Thoracic aorta (tissue), 2 donors: ENCODE data around the gene GINS1. TPM values are rescaled to one million over a fixed set of nuclear protein-coding genes. Genes with fewer than 3 reads are reported as not detected.

Experiments
- ATAC-seq: fragments of 150-250 bp; one replicate; pipeline ENCODE4 v1.8.0; 2017; ENCODE audit warnings: low read depth; ENCODE audit not compliant: insufficient number of reproducible peaks, low FRiP score
- DNase-seq: peaks from one replicate; pipeline ENCODE4 v3.0.0-alpha.2; 2020; ENCODE audit warnings: low spot score
- H3K27ac ChIP-seq, 2 donors: fragments of 200-600 bp; sonication (generic); 1 replicate in 1 of 2; 2 replicates in 1 of 2; pipeline ENCODE4 v1.5.1; 2016; ENCODE audit warnings: mild to moderate bottlenecking in 2 of 2, moderate library complexity in 2 of 2
- H3K27me3 ChIP-seq: fragments of 200-600 bp; sonication (generic); replicated peaks from 2 replicates; pipeline ENCODE4 v1.6.0; 2016; ENCODE audit warnings: mild to moderate bottlenecking; ENCODE audit not compliant: insufficient read depth
- H3K36me3 ChIP-seq: fragments of 200-600 bp; sonication (generic); one replicate; pipeline ENCODE4 v1.5.1; 2016
- H3K4me1 ChIP-seq, 2 donors: fragments of 200-600 bp; sonication (generic); 1 replicate in 1 of 2; 2 replicates in 1 of 2; pipeline versions ENCODE4 v1.5.1 to v1.6.0; 2016; ENCODE audit warnings: low read depth in 2 of 2, mild to moderate bottlenecking in 1 of 2; ENCODE audit not compliant: control insufficient read depth in 1 of 2
- H3K4me3 ChIP-seq: fragments of 200-600 bp; sonication (generic); 2 replicates; pipeline ENCODE4 v1.5.1; 2016; ENCODE audit warnings: mild to moderate bottlenecking
- H3K9me3 ChIP-seq: fragments of 200-600 bp; sonication (generic); 2 replicates; pipeline ENCODE4 v1.5.1; 2016
- total RNA-seq, 2 donors: library from RNA; depleted of rRNA; stranded (reverse); fragments of >200 nt; gene quantifications; one replicate each; pipeline versions ENCODE4 v1.1.0 to v1.2.3, GENCODE V29; 2016
- TF ChIP-seq, protein P1 (sequence below): fragments of 200-600 bp; sonication (generic); IDR thresholded peaks from one replicate; pipeline ENCODE4 v1.5.1; 2019; ENCODE audit warnings: antibody characterized with exemption

The GINS1 gene
- total RNA-seq, 2 donors from 2014 or later: 0.41 TPM; not detected in 1

DNA sequence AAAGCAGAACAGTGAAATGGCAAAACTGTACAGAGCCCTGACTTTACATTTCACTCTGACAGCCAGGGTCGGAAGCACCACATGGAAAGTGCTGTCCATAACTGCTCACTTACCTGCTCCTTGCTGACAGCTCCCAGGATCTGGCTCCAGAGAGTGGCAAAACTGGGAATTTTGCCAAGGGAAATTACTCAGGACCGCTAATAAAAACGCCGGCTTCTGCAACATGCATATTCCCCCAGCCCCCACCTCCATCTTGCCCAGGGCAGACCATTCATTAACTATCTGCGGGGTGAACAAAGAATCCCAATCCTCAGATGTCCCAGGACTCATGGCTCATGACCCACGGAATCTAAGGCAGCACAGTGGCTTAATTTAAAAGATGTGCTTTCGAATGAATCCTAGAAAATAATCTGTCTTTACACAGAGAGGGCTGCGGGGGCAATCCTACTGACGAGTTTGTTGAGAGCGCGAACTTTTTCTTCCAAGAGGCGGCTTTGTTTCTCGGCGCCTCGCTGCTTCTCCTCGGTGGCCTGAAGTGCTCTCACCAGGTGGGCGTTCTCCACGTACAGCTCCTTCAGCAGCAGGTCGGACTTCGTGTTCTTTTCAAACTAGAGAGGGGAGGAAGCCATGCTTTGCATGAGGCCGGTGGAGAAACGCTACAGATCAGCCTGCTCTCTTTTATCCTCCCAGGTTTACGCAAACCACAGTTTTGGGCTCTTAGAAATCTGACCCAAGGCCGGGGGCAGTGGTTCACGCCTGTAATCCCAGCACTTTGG lies 45.8 kb downstream of the GINS1 start:
- H3K4me3 ChIP-seq: no peak overlapping the region
- no peak for ATAC-seq
- TF ChIP-seq, protein P1, sequence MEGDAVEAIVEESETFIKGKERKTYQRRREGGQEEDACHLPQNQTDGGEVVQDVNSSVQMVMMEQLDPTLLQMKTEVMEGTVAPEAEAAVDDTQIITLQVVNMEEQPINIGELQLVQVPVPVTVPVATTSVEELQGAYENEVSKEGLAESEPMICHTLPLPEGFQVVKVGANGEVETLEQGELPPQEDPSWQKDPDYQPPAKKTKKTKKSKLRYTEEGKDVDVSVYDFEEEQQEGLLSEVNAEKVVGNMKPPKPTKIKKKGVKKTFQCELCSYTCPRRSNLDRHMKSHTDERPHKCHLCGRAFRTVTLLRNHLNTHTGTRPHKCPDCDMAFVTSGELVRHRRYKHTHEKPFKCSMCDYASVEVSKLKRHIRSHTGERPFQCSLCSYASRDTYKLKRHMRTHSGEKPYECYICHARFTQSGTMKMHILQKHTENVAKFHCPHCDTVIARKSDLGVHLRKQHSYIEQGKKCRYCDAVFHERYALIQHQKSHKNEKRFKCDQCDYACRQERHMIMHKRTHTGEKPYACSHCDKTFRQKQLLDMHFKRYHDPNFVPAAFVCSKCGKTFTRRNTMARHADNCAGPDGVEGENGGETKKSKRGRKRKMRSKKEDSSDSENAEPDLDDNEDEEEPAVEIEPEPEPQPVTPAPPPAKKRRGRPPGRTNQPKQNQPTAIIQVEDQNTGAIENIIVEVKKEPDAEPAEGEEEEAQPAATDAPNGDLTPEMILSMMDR: no peak
- H3K4me1 ChIP-seq: no peaks in the 10 kb centered on the region
- H3K27ac ChIP-seq: no peak overlapping the region
- H3K36me3 ChIP-seq: peaks cover 29% of the 10 kb centered on the region
- DNase-seq: no peak
- no peaks in the 10 kb centered on the region for H3K9me3 ChIP-seq
- no peaks in the 10 kb centered on the region for H3K27me3 ChIP-seq

DNA sequence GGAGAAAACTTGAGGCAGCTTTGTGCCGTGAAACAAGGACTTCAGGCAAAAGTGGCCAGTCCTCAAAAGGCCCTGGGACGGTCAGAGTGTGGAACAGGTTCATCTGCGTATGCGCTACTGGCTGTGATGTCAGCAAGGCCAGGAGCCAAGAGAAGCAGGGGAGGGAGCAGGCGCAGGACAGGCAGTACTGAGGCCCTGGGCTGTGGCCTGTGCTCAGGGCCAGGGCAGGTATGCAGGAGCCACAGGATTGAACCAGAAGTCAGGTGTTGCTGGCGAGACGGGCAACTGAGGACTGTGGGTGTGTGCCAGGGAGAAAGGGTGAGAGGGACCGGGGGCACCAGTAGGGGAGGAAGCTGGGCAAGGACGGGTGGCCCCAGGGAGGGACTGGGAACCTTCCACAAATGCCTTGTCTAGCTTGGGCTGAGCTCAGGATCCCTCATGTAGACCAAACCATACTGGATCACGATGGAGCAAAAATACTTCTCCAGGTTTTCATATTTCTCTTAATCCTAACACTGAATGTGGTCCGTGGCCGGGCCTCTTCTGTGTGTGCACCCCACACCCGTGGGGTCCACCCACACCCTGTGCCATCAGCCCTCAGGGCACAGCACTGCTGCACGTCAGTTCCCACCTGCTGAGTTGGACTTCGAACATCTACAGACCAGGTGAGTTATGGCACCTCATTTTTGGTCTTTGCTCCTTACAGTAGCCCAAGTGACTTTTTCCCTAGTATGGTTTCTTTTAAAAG lies 46.9 kb downstream of the GINS1 start:
- TF ChIP-seq, protein P1: no peak
- no peaks in the 10 kb centered on the region for H3K27me3 ChIP-seq
- no peaks in the 10 kb centered on the region for H3K9me3 ChIP-seq
- no peak overlapping the region for H3K27ac ChIP-seq
- no peak overlapping the region for H3K4me3 ChIP-seq
- ATAC-seq (no peak), DNase-seq (no peak)
- no peaks in the 10 kb centered on the region for H3K4me1 ChIP-seq
- H3K36me3 ChIP-seq: peaks cover 34% of the 10 kb centered on the region

DNA sequence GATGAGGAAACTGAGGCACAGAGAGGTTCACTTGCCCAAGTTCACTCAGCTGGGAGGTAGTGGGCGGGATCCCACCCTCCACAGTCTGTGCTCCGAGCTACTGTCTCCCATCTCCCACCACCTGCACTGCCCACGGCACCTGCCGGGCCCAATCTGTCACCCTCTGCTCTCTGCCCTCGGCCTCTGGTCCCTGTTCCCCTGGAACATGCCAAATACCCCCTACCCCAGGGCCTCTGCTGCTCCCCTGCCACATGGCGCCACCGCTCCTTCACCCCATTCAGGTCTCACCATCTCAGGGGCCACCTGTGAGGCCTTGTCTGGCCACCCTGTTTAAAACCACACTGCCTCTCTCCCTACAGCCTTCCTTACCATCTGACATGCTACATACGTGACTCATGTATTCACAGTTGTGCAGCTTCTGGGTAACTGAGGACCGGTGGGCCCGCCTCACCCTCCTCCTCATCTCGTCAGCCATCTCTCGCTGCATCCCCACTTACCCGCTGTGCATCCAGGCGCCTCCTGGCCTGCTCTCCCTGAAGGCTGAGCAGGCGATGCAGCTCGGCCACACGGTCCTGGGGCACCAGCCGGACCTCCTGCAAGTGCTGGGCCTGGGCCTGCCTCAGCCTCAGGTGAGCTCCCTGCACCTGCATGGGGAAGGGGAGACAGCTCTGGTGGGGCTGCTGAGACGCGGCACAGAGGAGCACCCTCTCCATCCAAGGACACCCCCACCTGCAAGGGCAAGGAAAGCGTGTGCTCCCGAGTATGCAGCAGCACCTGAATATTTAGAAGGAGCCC lies 50.6 kb downstream of the GINS1 start:
- Histone ChIP-seq H3K27me3 (no peaks in the 10 kb centered on the region), H3K36me3 (peaks cover 49% of the 10 kb centered on the region), H3K27ac (no peak overlapping the region), H3K9me3 (no peaks in the 10 kb centered on the region), H3K4me3 (no peak overlapping the region), H3K4me1 (no peaks in the 10 kb centered on the region)
- TF ChIP-seq, protein P1: no peak
- no peak for DNase-seq
- no peak for ATAC-seq

DNA sequence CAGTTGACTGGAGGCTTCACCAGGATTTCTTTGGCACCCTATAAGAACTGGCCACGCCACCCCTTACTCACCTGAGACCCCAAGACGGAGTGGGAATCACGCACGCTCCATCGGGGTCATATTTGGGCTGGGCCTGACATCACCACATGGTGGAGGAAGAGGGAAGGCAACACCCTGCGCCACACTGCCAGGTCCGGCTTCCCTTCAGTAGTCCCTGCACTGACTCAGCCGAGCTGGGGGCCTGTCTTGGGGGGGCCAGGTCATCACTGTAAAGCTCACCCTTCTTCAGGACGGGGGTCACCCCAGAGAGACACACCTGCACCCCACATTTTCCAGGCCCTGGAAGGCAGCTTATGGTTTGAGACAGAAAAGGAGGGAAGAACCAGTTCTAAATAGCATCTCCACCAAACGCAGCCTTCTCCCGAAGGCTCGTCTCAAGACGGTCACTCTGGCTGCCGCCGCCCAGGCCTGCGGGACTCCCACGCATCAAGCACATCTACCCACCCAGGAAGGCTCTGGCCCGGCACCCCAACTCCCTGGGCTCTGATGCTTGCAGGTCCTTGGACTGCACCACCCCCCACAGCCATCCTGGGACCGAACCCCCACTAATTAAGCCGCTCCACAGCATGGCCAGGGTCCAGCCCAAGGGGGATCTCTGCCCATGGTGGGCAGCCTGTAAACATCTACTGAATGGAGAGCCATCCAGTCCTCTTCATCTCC lies 51.8 kb downstream of the GINS1 start:
- no peak for DNase-seq
- peaks cover 48% of the 10 kb centered on the region for H3K36me3 ChIP-seq
- TF ChIP-seq, protein P1: no peak

More for the DNA sequence above, 51.8 kb downstream of the GINS1 start:
- Histone ChIP-seq H3K9me3 (no peaks in the 10 kb centered on the region), H3K27me3 (no peaks in the 10 kb centered on the region), H3K4me3 (no peak overlapping the region), H3K27ac (no peak overlapping the region), H3K4me1 (no peaks in the 10 kb centered on the region)
- ATAC-seq: no peak
